ENCODE results near the gene PRCP.
"Not testable (repeated sequence)": the region's sequence is repeated elsewhere in the genome, so short reads cannot be mapped to it uniquely, and the experiment has no call there.

Gene PRCP

GRCh38 chr11:82858556-82859091, 41.6 kb downstream of the PRCP start:
- H3K27ac ChIP-seq (ENCODE audit: insufficient read depth, low read length, poor library complexity, severe bottlenecking) = no peak overlapping the region
- H3K27me3 ChIP-seq (replicated peaks; ENCODE audit: control insufficient read depth, insufficient read depth, low read length, poor library complexity, severe bottlenecking) = no peaks in the 10 kb centered on the region
- DNase-seq = no peak
- no peaks in the 10 kb centered on the region for H3K36me3 ChIP-seq (ENCODE audit: control insufficient read depth, insufficient read depth, low read length)
- H3K4me1 ChIP-seq (ENCODE audit: control insufficient read depth, insufficient read depth, low read length, poor library complexity, severe bottlenecking) = no peaks in the 10 kb centered on the region
- H3K9me3 ChIP-seq (ENCODE audit: control insufficient read depth, low read length) = no peaks in the 10 kb centered on the region
- H3K4me3 ChIP-seq (ENCODE audit: insufficient read depth, low read depth, low read length, poor library complexity, severe bottlenecking) = no peak overlapping the region

GRCh38 chr11:82858133-82858532, 42.1 kb downstream of the PRCP start:
- no peak overlapping the region for H3K4me3 ChIP-seq (ENCODE audit: insufficient read depth, low read depth, low read length, poor library complexity, severe bottlenecking)
- H3K27ac ChIP-seq (ENCODE audit: insufficient read depth, low read length, poor library complexity, severe bottlenecking) = no peak overlapping the region
- no peaks in the 10 kb centered on the region for H3K27me3 ChIP-seq (replicated peaks; ENCODE audit: control insufficient read depth, insufficient read depth, low read length, poor library complexity, severe bottlenecking)
- H3K4me1 ChIP-seq (ENCODE audit: control insufficient read depth, insufficient read depth, low read length, poor library complexity, severe bottlenecking) = no peaks in the 10 kb centered on the region
- DNase-seq = no peak
- H3K9me3 ChIP-seq (ENCODE audit: control insufficient read depth, low read length) = no peaks in the 10 kb centered on the region
- H3K36me3 ChIP-seq (ENCODE audit: control insufficient read depth, insufficient read depth, low read length) = no peaks in the 10 kb centered on the region

GRCh38 chr11:82857145-82857544, 43.1 kb downstream of the PRCP start:
- Histone ChIP-seq H3K4me3 (ENCODE audit: insufficient read depth, low read depth, low read length, poor library complexity, severe bottlenecking) (no peak overlapping the region), H3K27ac (ENCODE audit: insufficient read depth, low read length, poor library complexity, severe bottlenecking) (no peak overlapping the region), H3K27me3 (replicated peaks; ENCODE audit: control insufficient read depth, insufficient read depth, low read length, poor library complexity, severe bottlenecking) (no peaks in the 10 kb centered on the region), H3K36me3 (ENCODE audit: control insufficient read depth, insufficient read depth, low read length) (no peaks in the 10 kb centered on the region), H3K4me1 (ENCODE audit: control insufficient read depth, insufficient read depth, low read length, poor library complexity, severe bottlenecking) (no peaks in the 10 kb centered on the region), H3K9me3 (ENCODE audit: control insufficient read depth, low read length) (no peaks in the 10 kb centered on the region)
- no peak for DNase-seq

DNA sequence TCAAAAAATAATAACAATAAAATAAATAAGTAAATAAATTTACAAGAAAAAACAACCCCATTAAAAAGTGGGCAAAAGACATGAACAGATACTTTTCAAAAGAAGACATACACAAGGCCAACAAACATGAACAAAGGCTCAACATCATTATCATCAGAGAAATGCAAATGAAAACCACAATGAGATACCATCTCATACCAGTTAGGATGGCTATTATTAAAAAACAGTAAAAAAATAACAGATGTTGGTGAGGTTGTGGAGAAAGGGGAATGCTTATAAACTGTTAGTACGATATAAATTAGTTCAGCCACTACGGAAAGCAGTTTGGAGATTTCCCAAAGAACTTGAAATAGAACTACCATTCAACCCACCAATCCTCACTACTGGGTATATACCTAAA, 44.6 kb downstream of the PRCP start:
- DNase-seq = no peak
- Histone ChIP-seq H3K36me3 (ENCODE audit: control insufficient read depth, insufficient read depth, low read length) (no peaks in the 10 kb centered on the region), H3K27me3 (replicated peaks; ENCODE audit: control insufficient read depth, insufficient read depth, low read length, poor library complexity, severe bottlenecking) (no peaks in the 10 kb centered on the region), H3K4me3 (ENCODE audit: insufficient read depth, low read depth, low read length, poor library complexity, severe bottlenecking) (no peak overlapping the region), H3K27ac (ENCODE audit: insufficient read depth, low read length, poor library complexity, severe bottlenecking) (no peak overlapping the region), H3K9me3 (ENCODE audit: control insufficient read depth, low read length) (no peaks in the 10 kb centered on the region), H3K4me1 (ENCODE audit: control insufficient read depth, insufficient read depth, low read length, poor library complexity, severe bottlenecking) (no peaks in the 10 kb centered on the region)

GRCh38 chr11:82854916-82855315, 45.3 kb downstream of the PRCP start:
- not testable (repeated sequence) for H3K4me1 ChIP-seq (ENCODE audit: control insufficient read depth, insufficient read depth, low read length, poor library complexity, severe bottlenecking); H3K27ac ChIP-seq (ENCODE audit: insufficient read depth, low read length, poor library complexity, severe bottlenecking); H3K27me3 ChIP-seq (replicated peaks; ENCODE audit: control insufficient read depth, insufficient read depth, low read length, poor library complexity, severe bottlenecking); H3K36me3 ChIP-seq (ENCODE audit: control insufficient read depth, insufficient read depth, low read length); DNase-seq; H3K4me3 ChIP-seq (ENCODE audit: insufficient read depth, low read depth, low read length, poor library complexity, severe bottlenecking); H3K9me3 ChIP-seq (ENCODE audit: control insufficient read depth, low read length)

- H3K4me3 ChIP-seq (ENCODE audit: insufficient read depth, low read depth, low read length, poor library complexity, severe bottlenecking) = no peak overlapping the region
- H3K9me3 ChIP-seq (ENCODE audit: control insufficient read depth, low read length) = no peaks in the 10 kb centered on the region
- no peaks in the 10 kb centered on the region for H3K36me3 ChIP-seq (ENCODE audit: control insufficient read depth, insufficient read depth, low read length)
- DNase-seq = no peak
- H3K4me1 ChIP-seq (ENCODE audit: control insufficient read depth, insufficient read depth, low read length, poor library complexity, severe bottlenecking) = no peaks in the 10 kb centered on the region
- no peak overlapping the region for H3K27ac ChIP-seq (ENCODE audit: insufficient read depth, low read length, poor library complexity, severe bottlenecking)
- H3K27me3 ChIP-seq (replicated peaks; ENCODE audit: control insufficient read depth, insufficient read depth, low read length, poor library complexity, severe bottlenecking) = no peaks in the 10 kb centered on the region
Measured at GRCh38 chr11:82854242-82854641, 46.0 kb downstream of the PRCP start.

DNA sequence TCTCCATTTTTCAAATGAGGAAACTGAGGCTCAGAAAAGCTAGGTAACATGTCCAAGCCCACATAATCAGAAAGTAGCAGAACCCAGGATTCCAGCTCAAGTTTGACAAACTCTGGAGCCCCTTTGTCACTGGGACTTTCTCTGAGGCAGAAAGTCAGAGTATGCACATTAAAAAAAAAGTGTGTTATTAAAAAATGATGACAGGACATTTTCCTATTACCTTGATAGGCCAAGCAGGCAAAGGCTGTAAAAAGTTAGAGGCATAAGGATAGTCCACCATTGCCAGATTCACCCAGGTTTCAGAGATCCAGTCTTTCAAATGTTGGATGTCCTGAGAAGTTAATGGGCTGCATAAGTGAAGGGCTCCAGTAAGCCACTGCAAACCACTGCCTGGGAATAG, 51.4 kb downstream of the PRCP start:
- no peak for DNase-seq
- Histone ChIP-seq H3K27ac (ENCODE audit: insufficient read depth, low read length, poor library complexity, severe bottlenecking) (no peak overlapping the region), H3K4me1 (ENCODE audit: control insufficient read depth, insufficient read depth, low read length, poor library complexity, severe bottlenecking) (no peaks in the 10 kb centered on the region), H3K36me3 (ENCODE audit: control insufficient read depth, insufficient read depth, low read length) (no peaks in the 10 kb centered on the region), H3K4me3 (ENCODE audit: insufficient read depth, low read depth, low read length, poor library complexity, severe bottlenecking) (no peak overlapping the region), H3K9me3 (ENCODE audit: control insufficient read depth, low read length) (no peaks in the 10 kb centered on the region), H3K27me3 (replicated peaks; ENCODE audit: control insufficient read depth, insufficient read depth, low read length, poor library complexity, severe bottlenecking) (no peaks in the 10 kb centered on the region)

- no peak overlapping the region for H3K4me3 ChIP-seq (ENCODE audit: insufficient read depth, low read depth, low read length, poor library complexity, severe bottlenecking)
- no peak for DNase-seq
- no peaks in the 10 kb centered on the region for H3K9me3 ChIP-seq (ENCODE audit: control insufficient read depth, low read length)
- H3K27me3 ChIP-seq (replicated peaks; ENCODE audit: control insufficient read depth, insufficient read depth, low read length, poor library complexity, severe bottlenecking) = no peaks in the 10 kb centered on the region
- H3K4me1 ChIP-seq (ENCODE audit: control insufficient read depth, insufficient read depth, low read length, poor library complexity, severe bottlenecking) = no peaks in the 10 kb centered on the region
- H3K27ac ChIP-seq (ENCODE audit: insufficient read depth, low read length, poor library complexity, severe bottlenecking) = no peak overlapping the region
- H3K36me3 ChIP-seq (ENCODE audit: control insufficient read depth, insufficient read depth, low read length) = no peaks in the 10 kb centered on the region
Measured at GRCh38 chr11:82845356-82846353, 54.6 kb downstream of the PRCP start.

- H3K27me3 ChIP-seq (replicated peaks; ENCODE audit: control insufficient read depth, insufficient read depth, low read length, poor library complexity, severe bottlenecking) = no peaks in the 10 kb centered on the region
- H3K27ac ChIP-seq (ENCODE audit: insufficient read depth, low read length, poor library complexity, severe bottlenecking) = no peak overlapping the region
- no peaks in the 10 kb centered on the region for H3K4me1 ChIP-seq (ENCODE audit: control insufficient read depth, insufficient read depth, low read length, poor library complexity, severe bottlenecking)
- peaks cover 3% of the 10 kb centered on the region for H3K36me3 ChIP-seq (ENCODE audit: control insufficient read depth, insufficient read depth, low read length)
- no peaks in the 10 kb centered on the region for H3K9me3 ChIP-seq (ENCODE audit: control insufficient read depth, low read length)
- DNase-seq = no peak
- H3K4me3 ChIP-seq (ENCODE audit: insufficient read depth, low read depth, low read length, poor library complexity, severe bottlenecking) = no peak overlapping the region
Measured at GRCh38 chr11:82843057-82843795, 57.0 kb downstream of the PRCP start.

DNA sequence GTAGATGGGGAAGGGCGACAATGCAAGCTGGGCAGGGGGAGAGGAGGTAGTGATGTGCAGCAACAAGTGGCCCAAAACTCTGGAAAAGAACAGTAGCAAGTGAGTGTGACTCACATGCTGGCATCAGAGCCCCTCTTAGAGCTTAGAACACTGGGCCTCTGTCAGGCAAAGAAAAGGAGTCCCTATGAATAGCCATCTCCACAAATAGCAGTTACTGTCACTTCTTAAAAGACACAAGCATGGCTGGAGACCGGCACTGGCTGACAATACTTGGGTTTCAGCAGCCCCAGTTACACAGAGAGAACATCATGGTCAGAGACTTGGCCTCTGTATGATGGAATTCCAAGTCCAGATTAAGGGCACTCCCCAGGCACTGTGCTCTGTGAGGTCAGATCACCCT, 58.2 kb downstream of the PRCP start:
- H3K27me3 ChIP-seq (replicated peaks; ENCODE audit: control insufficient read depth, insufficient read depth, low read length, poor library complexity, severe bottlenecking) = no peaks in the 10 kb centered on the region
- peaks cover 5% of the 10 kb centered on the region for H3K36me3 ChIP-seq (ENCODE audit: control insufficient read depth, insufficient read depth, low read length)
- no peaks in the 10 kb centered on the region for H3K4me1 ChIP-seq (ENCODE audit: control insufficient read depth, insufficient read depth, low read length, poor library complexity, severe bottlenecking)
- H3K4me3 ChIP-seq (ENCODE audit: insufficient read depth, low read depth, low read length, poor library complexity, severe bottlenecking) = no peak overlapping the region
- no peak for DNase-seq
- no peak overlapping the region for H3K27ac ChIP-seq (ENCODE audit: insufficient read depth, low read length, poor library complexity, severe bottlenecking)
- H3K9me3 ChIP-seq (ENCODE audit: control insufficient read depth, low read length) = no peaks in the 10 kb centered on the region

Data from effector memory CD4-positive, alpha-beta T cell (primary cell).